HEK293 (cell line): ENCODE measurements around the gene AATF.

ENCODE experiments used
- CTCF ChIA-PET: fragments of 350-600 bp; formaldehyde crosslinking; extraction: SDS; loops from one replicate; lab custom pipeline; 2021; ENCODE audit warnings: antibody characterized with exemption; lab: Yijun Ruan, JAX
- POLR2A ChIA-PET: fragments of 300-600 bp; formaldehyde crosslinking; extraction: SDS; loops from one replicate; lab custom pipeline; 2020; ENCODE audit warnings: antibody characterized with exemption, inconsistent platforms; lab: Yijun Ruan, JAX
- H3K27ac ChIP-seq: fragments of 200-500 bp; sonication (Bioruptor generic); 2 replicates; pipeline ENCODE4 v1.5.1; 2014; ENCODE audit warnings: low read depth, low read length, control low read depth, inconsistent platforms; ENCODE audit errors: extremely low read depth
- H3K36me3 ChIP-seq, 2 experiments: fragments of 200-500 bp in 1 of 2; sonication (Bioruptor generic) in 1 of 2; 1 replicate in 1 of 2; 2 replicates in 1 of 2; pipeline ENCODE4 v1.5.1; 2014 to 2017; ENCODE audit warnings: inconsistent platforms in 2 of 2, low read length in 2 of 2; ENCODE audit not compliant: control insufficient read depth in 2 of 2, insufficient read depth in 1 of 2
- H3K4me1 ChIP-seq: fragments of 200-500 bp; sonication (Bioruptor generic); 2 replicates; pipeline ENCODE4 v1.5.1; 2014; ENCODE audit warnings: mild to moderate bottlenecking, low read length, inconsistent platforms; ENCODE audit not compliant: control insufficient read depth, insufficient read depth
- H3K4me3 ChIP-seq: 2 replicates; pipeline ENCODE4 v1.5.1; 2011; ENCODE audit warnings: low read depth, mild to moderate bottlenecking, control low read depth, low read length, moderate library complexity
- H3K9me3 ChIP-seq: fragments of 200-500 bp; sonication (Bioruptor generic); 2 replicates; pipeline ENCODE4 v1.5.1; 2014; ENCODE audit warnings: low read depth, low read length, inconsistent platforms; ENCODE audit not compliant: control insufficient read depth, insufficient read depth
- KLF7 ChIP-seq: fragments of 450-650 bp; formaldehyde crosslinking; IDR thresholded peaks from 2 replicates; pipeline ENCODE4 v1.5.1; 2016; ENCODE audit warnings: missing biosample characterization, missing genetic modification characterization, borderline replicate concordance
- KLF8 ChIP-seq: fragments of 450-650 bp; formaldehyde crosslinking; IDR thresholded peaks from 2 replicates; pipeline ENCODE4 v1.5.1; 2016; ENCODE audit warnings: missing biosample characterization, missing genetic modification characterization
- MZF1 ChIP-seq: fragments of 450-650 bp; formaldehyde crosslinking; IDR thresholded peaks from 2 replicates; pipeline ENCODE4 v1.5.1; 2017; ENCODE audit warnings: missing biosample characterization, missing genetic modification characterization, borderline replicate concordance
- OVOL3 ChIP-seq: fragments of 450-650 bp; formaldehyde crosslinking; IDR thresholded peaks from 2 replicates; pipeline ENCODE4 v1.5.1; 2016; ENCODE audit warnings: missing biosample characterization, missing genetic modification characterization
- SP7 ChIP-seq: fragments of 450-650 bp; formaldehyde crosslinking; IDR thresholded peaks from 2 replicates; pipeline ENCODE4 v1.5.1; 2016; ENCODE audit warnings: missing biosample characterization, missing genetic modification characterization
- TRIM28 ChIP-seq: IDR thresholded peaks from 2 replicates; pipeline ENCODE4 v1.6.1; 2011; ENCODE audit warnings: low read length, control low read depth, borderline replicate concordance
- WT1 ChIP-seq: fragments of 450-650 bp; formaldehyde crosslinking; IDR thresholded peaks from 2 replicates; pipeline ENCODE4 v1.5.1; 2016; ENCODE audit warnings: missing biosample characterization, missing genetic modification characterization
- ZNF354C ChIP-seq: fragments of 450-650 bp; formaldehyde crosslinking; IDR thresholded peaks from 2 replicates; pipeline ENCODE4 v1.5.1; 2016; ENCODE audit warnings: missing biosample characterization, missing genetic modification characterization, low read depth, borderline replicate concordance
- ZNF426 ChIP-seq: fragments of 450-650 bp; formaldehyde crosslinking; IDR thresholded peaks from 2 replicates; pipeline ENCODE4 v1.5.1; 2017; ENCODE audit warnings: missing biosample characterization, missing genetic modification characterization, mild to moderate bottlenecking, inconsistent platforms, moderate library complexity
- ZNF621 ChIP-seq: fragments of 450-650 bp; formaldehyde crosslinking; IDR thresholded peaks from 2 replicates; pipeline ENCODE4 v1.5.1; 2017; ENCODE audit warnings: missing biosample characterization, missing genetic modification characterization
- ZNF623 ChIP-seq: fragments of 450-650 bp; formaldehyde crosslinking; IDR thresholded peaks from 2 replicates; pipeline ENCODE4 v1.5.1; 2016; ENCODE audit warnings: missing biosample characterization, missing genetic modification characterization
- ZNF768 ChIP-seq: fragments of 450-650 bp; formaldehyde crosslinking; IDR thresholded peaks from 2 replicates; pipeline ENCODE4 v1.5.1; 2018; ENCODE audit warnings: missing biosample characterization, mild to moderate bottlenecking, missing genetic modification characterization
- ZNF792 ChIP-seq: fragments of 450-650 bp; formaldehyde crosslinking; IDR thresholded peaks from 2 replicates; pipeline ENCODE4 v1.5.1; 2016; ENCODE audit warnings: missing biosample characterization, missing genetic modification characterization
- ZNF830 ChIP-seq: fragments of 450-650 bp; IDR thresholded peaks from 2 replicates; pipeline ENCODE4 v1.5.0; 2018; ENCODE audit warnings: missing biosample characterization, missing genetic modification characterization, low read depth, mild to moderate bottlenecking, moderate library complexity
- ZNF837 ChIP-seq: fragments of 450-650 bp; formaldehyde crosslinking; IDR thresholded peaks from 2 replicates; pipeline ENCODE4 v1.5.1; 2016; ENCODE audit warnings: missing biosample characterization, missing genetic modification characterization
- ZSCAN30 ChIP-seq: fragments of 450-650 bp; IDR thresholded peaks from 2 replicates; pipeline ENCODE4 v1.5.1; 2018; ENCODE audit warnings: missing biosample characterization, mild to moderate bottlenecking, missing genetic modification characterization, moderate library complexity
- TF ChIP-seq, protein P1 (sequence below): fragments of 450-650 bp; formaldehyde crosslinking; IDR thresholded peaks from 2 replicates; pipeline ENCODE4 v1.5.1; 2016; ENCODE audit warnings: missing biosample characterization, missing genetic modification characterization, borderline replicate concordance
- TF ChIP-seq, protein P2 (sequence below): fragments of 450-650 bp; formaldehyde crosslinking; IDR thresholded peaks from 2 replicates; pipeline ENCODE4 v1.5.1; 2016; ENCODE audit warnings: missing biosample characterization, missing genetic modification characterization
- TF ChIP-seq, protein P3 (sequence below): fragments of 450-650 bp; formaldehyde crosslinking; IDR thresholded peaks from 2 replicates; pipeline ENCODE4 v1.5.1; 2016; ENCODE audit warnings: missing biosample characterization, missing genetic modification characterization
- TF ChIP-seq, protein P4 (sequence below): fragments of 450-650 bp; formaldehyde crosslinking; IDR thresholded peaks from 2 replicates; pipeline ENCODE4 v1.5.1; 2016; ENCODE audit warnings: missing biosample characterization, missing genetic modification characterization
- TF ChIP-seq, protein P5 (sequence below): fragments of 450-650 bp; formaldehyde crosslinking; IDR thresholded peaks from 2 replicates; pipeline ENCODE4 v1.5.1; 2017; ENCODE audit warnings: missing biosample characterization, missing genetic modification characterization

AATF gene

DNA sequence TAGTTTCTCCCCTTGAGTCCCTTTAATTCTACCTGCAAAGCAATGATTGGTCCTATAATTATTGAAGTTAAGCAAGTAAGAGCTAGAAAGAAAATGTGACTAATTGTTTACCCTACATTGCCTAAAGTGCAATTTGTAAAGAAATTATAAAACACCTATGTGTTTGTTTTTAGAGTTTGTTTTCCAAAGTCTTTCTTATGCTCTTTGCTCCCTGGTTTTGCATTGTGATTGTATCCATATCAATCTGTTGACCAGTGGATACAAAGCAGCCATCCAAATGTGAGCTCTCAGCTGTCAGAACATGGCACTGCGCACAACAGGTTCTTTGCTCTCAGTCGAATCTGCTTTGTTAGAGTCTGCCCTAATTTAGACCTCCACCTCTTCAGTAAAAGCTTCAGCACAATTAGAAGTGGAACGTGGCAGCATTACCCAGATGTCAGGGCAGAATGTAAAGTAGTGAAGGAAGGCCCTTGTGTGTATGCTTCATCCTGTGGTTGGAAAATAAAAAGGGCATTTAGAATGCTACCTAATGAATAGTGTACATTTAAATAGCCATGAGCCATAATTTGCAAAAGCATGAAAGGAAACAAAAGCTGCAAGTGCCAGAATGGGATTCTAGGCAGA, 70.5 kb downstream of the AATF start (continued):
- TF ChIP-seq, protein P1, sequence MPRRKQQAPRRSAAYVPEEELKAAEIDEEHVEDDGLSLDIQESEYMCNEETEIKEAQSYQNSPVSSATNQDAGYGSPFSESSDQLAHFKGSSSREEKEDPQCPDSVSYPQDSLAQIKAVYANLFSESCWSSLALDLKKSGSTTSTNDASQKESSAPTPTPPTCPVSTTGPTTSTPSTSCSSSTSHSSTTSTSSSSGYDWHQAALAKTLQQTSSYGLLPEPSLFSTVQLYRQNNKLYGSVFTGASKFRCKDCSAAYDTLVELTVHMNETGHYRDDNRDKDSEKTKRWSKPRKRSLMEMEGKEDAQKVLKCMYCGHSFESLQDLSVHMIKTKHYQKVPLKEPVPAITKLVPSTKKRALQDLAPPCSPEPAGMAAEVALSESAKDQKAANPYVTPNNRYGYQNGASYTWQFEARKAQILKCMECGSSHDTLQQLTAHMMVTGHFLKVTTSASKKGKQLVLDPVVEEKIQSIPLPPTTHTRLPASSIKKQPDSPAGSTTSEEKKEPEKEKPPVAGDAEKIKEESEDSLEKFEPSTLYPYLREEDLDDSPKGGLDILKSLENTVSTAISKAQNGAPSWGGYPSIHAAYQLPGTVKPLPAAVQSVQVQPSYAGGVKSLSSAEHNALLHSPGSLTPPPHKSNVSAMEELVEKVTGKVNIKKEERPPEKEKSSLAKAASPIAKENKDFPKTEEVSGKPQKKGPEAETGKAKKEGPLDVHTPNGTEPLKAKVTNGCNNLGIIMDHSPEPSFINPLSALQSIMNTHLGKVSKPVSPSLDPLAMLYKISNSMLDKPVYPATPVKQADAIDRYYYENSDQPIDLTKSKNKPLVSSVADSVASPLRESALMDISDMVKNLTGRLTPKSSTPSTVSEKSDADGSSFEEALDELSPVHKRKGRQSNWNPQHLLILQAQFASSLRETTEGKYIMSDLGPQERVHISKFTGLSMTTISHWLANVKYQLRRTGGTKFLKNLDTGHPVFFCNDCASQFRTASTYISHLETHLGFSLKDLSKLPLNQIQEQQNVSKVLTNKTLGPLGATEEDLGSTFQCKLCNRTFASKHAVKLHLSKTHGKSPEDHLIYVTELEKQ (tag by site-specific recombination): no peak
- TF ChIP-seq ZNF792 (no peak), KLF8 (tag by site-specific recombination) (no peak), ZNF426 (tag by site-specific recombination) (no peak), ZNF354C (no peak), ZNF837 (tag by site-specific recombination) (no peak), ZNF623 (no peak), ZNF830 (tag by site-specific recombination) (no peak), TRIM28 (no peak), ZSCAN30 (tag by site-specific recombination) (no peak), ZNF621 (tag by site-specific recombination) (no peak), KLF7 (tag by site-specific recombination) (no peak), MZF1 (no peak)
- TF ChIP-seq, protein P2, sequence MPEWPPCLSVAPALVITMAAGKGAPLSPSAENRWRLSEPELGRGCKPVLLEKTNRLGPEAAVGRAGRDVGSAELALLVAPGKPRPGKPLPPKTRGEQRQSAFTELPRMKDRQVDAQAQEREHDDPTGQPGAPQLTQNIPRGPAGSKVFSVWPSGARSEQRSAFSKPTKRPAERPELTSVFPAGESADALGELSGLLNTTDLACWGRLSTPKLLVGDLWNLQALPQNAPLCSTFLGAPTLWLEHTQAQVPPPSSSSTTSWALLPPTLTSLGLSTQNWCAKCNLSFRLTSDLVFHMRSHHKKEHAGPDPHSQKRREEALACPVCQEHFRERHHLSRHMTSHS (tag by site-specific recombination): no peak
- TF ChIP-seq, protein P3, sequence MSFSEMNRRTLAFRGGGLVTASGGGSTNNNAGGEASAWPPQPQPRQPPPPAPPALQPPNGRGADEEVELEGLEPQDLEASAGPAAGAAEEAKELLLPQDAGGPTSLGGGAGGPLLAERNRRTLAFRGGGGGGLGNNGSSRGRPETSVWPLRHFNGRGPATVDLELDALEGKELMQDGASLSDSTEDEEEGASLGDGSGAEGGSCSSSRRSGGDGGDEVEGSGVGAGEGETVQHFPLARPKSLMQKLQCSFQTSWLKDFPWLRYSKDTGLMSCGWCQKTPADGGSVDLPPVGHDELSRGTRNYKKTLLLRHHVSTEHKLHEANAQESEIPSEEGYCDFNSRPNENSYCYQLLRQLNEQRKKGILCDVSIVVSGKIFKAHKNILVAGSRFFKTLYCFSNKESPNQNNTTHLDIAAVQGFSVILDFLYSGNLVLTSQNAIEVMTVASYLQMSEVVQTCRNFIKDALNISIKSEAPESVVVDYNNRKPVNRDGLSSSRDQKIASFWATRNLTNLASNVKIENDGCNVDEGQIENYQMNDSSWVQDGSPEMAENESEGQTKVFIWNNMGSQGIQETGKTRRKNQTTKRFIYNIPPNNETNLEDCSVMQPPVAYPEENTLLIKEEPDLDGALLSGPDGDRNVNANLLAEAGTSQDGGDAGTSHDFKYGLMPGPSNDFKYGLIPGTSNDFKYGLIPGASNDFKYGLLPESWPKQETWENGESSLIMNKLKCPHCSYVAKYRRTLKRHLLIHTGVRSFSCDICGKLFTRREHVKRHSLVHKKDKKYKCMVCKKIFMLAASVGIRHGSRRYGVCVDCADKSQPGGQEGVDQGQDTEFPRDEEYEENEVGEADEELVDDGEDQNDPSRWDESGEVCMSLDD (tag by site-specific recombination): no peak

DNA sequence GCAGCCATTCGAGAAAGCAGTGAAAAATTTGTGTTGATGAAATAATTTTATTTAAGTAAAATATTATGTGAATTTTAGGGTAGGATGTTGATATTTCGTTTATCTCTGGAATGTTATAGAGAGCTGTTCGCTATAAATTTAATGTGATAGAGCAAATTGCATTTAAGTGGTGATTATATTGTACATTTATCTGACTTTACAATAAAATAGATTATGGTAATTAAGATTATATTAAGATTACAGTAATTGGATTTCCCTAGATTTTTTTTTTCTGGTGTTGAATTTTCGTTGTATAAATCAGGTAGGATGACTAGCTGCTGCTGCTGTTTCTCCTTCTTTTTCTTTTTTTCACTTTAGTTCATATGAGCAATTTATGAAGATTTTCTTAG, 71.0 kb downstream of the AATF start:
- ChIA-PET CTCF (interaction anchor here (0.7 kb wide), 1 partner anchor 191 kb away, joined by 5 read pairs; no protein-coding TSS in a partner anchor), POLR2A (no interaction called here)
- H3K4me1 ChIP-seq: peaks cover 8% of the 10 kb centered on the region; the same call in 1 of the 2 replicates
- H3K4me3 ChIP-seq: no peak overlapping the region
- H3K27ac ChIP-seq: no peak overlapping the region
- H3K9me3 ChIP-seq: no peaks in the 10 kb centered on the region
- no peak for TF ChIP-seq SP7 (tag by site-specific recombination)
- TF ChIP-seq ZNF768 (tag by site-specific recombination): no peak
- TF ChIP-seq WT1: no peak
- no peak for TF ChIP-seq OVOL3 (tag by site-specific recombination)
- TF ChIP-seq, protein P4, sequence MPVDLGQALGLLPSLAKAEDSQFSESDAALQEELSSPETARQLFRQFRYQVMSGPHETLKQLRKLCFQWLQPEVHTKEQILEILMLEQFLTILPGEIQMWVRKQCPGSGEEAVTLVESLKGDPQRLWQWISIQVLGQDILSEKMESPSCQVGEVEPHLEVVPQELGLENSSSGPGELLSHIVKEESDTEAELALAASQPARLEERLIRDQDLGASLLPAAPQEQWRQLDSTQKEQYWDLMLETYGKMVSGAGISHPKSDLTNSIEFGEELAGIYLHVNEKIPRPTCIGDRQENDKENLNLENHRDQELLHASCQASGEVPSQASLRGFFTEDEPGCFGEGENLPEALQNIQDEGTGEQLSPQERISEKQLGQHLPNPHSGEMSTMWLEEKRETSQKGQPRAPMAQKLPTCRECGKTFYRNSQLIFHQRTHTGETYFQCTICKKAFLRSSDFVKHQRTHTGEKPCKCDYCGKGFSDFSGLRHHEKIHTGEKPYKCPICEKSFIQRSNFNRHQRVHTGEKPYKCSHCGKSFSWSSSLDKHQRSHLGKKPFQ: no peak
- TF ChIP-seq, protein P5, sequence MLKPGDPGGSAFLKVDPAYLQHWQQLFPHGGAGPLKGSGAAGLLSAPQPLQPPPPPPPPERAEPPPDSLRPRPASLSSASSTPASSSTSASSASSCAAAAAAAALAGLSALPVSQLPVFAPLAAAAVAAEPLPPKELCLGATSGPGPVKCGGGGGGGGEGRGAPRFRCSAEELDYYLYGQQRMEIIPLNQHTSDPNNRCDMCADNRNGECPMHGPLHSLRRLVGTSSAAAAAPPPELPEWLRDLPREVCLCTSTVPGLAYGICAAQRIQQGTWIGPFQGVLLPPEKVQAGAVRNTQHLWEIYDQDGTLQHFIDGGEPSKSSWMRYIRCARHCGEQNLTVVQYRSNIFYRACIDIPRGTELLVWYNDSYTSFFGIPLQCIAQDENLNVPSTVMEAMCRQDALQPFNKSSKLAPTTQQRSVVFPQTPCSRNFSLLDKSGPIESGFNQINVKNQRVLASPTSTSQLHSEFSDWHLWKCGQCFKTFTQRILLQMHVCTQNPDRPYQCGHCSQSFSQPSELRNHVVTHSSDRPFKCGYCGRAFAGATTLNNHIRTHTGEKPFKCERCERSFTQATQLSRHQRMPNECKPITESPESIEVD (tag by site-specific recombination): 0 out of 2 replicates have a peak, but pooled peaks have one; percentile 18
- H3K36me3 ChIP-seq: peaks cover 7 to 36% of the 10 kb centered on the region in 2 experiments; a peak in 2 of 3 replicates
